ENCODE data around the gene NPY4R2.
"Not testable (repeated sequence)": the region's sequence is repeated elsewhere in the genome, so short reads cannot be mapped to it uniquely, and the experiment has no call there.

The NPY4R2 gene

GRCh38 chr10:47918475-47918874, at the start of gene NPY4R2:
NPY4R2 (plus strand) TSS chr10:47918662; CDS start chr10:47921988, 3,326 bp downstream.
- not testable (repeated sequence) for DNase-seq (ENCODE audit: low spot score)

- not testable (repeated sequence) for DNase-seq (ENCODE audit: low spot score)
Measured at GRCh38 chr10:47870887-47871286, 47.6 kb upstream of the NPY4R2 start.

- not testable (repeated sequence) for DNase-seq (ENCODE audit: low spot score)
Measured at GRCh38 chr10:47871485-47872180, 46.8 kb upstream of the NPY4R2 start.

- DNase-seq (ENCODE audit: low spot score) = not testable (repeated sequence)
Measured at GRCh38 chr10:47872236-47872635, 46.2 kb upstream of the NPY4R2 start.

GRCh38 chr10:47884239-47884638, 34.2 kb upstream of the NPY4R2 start:
- DNase-seq (ENCODE audit: low spot score) = not testable (repeated sequence)

GRCh38 chr10:47884934-47885333, 33.5 kb upstream of the NPY4R2 start:
- not testable (repeated sequence) for DNase-seq (ENCODE audit: low spot score)

GRCh38 chr10:47886356-47886755, 32.1 kb upstream of the NPY4R2 start:
- DNase-seq (ENCODE audit: low spot score) = not testable (repeated sequence)

GRCh38 chr10:47886827-47887226, 31.6 kb upstream of the NPY4R2 start:
- DNase-seq (ENCODE audit: low spot score) = not testable (repeated sequence)

- not testable (repeated sequence) for DNase-seq (ENCODE audit: low spot score)
Measured at GRCh38 chr10:47890737-47891136, 27.7 kb upstream of the NPY4R2 start.

- DNase-seq (ENCODE audit: low spot score) = not testable (repeated sequence)
Measured at GRCh38 chr10:47892494-47893261, 25.8 kb upstream of the NPY4R2 start.

GRCh38 chr10:47894571-47894970, 23.9 kb upstream of the NPY4R2 start:
- not testable (repeated sequence) for DNase-seq (ENCODE audit: low spot score)

GRCh38 chr10:47897813-47898212, 20.6 kb upstream of the NPY4R2 start:
- DNase-seq (ENCODE audit: low spot score) = not testable (repeated sequence)

GRCh38 chr10:47909333-47909732, 9.1 kb upstream of the NPY4R2 start:
- DNase-seq (ENCODE audit: low spot score) = not testable (repeated sequence)

- DNase-seq (ENCODE audit: low spot score) = not testable (repeated sequence)
Measured at GRCh38 chr10:47910486-47910885, 8.0 kb upstream of the NPY4R2 start.

GRCh38 chr10:47914052-47914451, 4.4 kb upstream of the NPY4R2 start:
- DNase-seq (ENCODE audit: low spot score) = not testable (repeated sequence)

GRCh38 chr10:47915849-47916548, 2.5 kb upstream of the NPY4R2 start:
- DNase-seq (ENCODE audit: low spot score) = not testable (repeated sequence)

- not testable (repeated sequence) for DNase-seq (ENCODE audit: low spot score)
Measured at GRCh38 chr10:47920610-47921009, 2.1 kb downstream of the NPY4R2 start.

GRCh38 chr10:47922503-47922902, 4.0 kb downstream of the NPY4R2 start:
- DNase-seq (ENCODE audit: low spot score) = not testable (repeated sequence)

GRCh38 chr10:47924628-47925027, 6.2 kb downstream of the NPY4R2 start:
- DNase-seq (ENCODE audit: low spot score) = not testable (repeated sequence)

GRCh38 chr10:47927147-47927916, 8.9 kb downstream of the NPY4R2 start:
- not testable (repeated sequence) for DNase-seq (ENCODE audit: low spot score)

- not testable (repeated sequence) for DNase-seq (ENCODE audit: low spot score)
Measured at GRCh38 chr10:47928225-47928624, 9.8 kb downstream of the NPY4R2 start.

- DNase-seq (ENCODE audit: low spot score) = not testable (repeated sequence)
Measured at GRCh38 chr10:47932824-47933223, 14.4 kb downstream of the NPY4R2 start.

All from Ammon's horn (tissue), 1 donor.